ENCODE results near the gene WASL.

- TF ChIP-seq CTCF (IDR thresholded peaks at IDR 0.05) (no peak), POLR2AphosphoS5 (IDR thresholded peaks at IDR 0.05) (no peak)
Measured at GRCh38 chr7:123639631-123640030, 109.2 kb downstream of the WASL start.
